Neutrophil (primary cell): ENCODE measurements around the gene MROH7.

Experiments
- H3K27ac ChIP-seq: fragments of 200-600 bp; sonication (generic); 2 replicates; pipeline ENCODE4 v1.5.1; 2016; ENCODE audit warnings: mild to moderate bottlenecking, moderate library complexity
- H3K27me3 ChIP-seq: fragments of 200-600 bp; sonication (generic); 2 replicates; pipeline ENCODE4 v1.6.0; 2016; ENCODE audit warnings: mild to moderate bottlenecking
- H3K36me3 ChIP-seq: fragments of 200-600 bp; sonication (generic); 2 replicates; pipeline ENCODE4 v1.5.1; 2017
- H3K4me1 ChIP-seq, 2 experiments: fragments of 200-600 bp in 1 of 2; sonication (generic) in 1 of 2; 1 replicate in 1 of 2; 2 replicates in 1 of 2; pipeline versions ENCODE4 v1.5.1 to v1.6.1; 2013 to 2016; ENCODE audit warnings: low read depth in 1 of 2, low read length in 1 of 2, mild to moderate bottlenecking in 1 of 2, moderate library complexity in 1 of 2; ENCODE audit not compliant: control insufficient read depth in 1 of 2, insufficient read depth in 1 of 2
- H3K4me3 ChIP-seq, 2 experiments: fragments of 200-600 bp in 1 of 2; sonication (generic) in 1 of 2; 1 replicate in 1 of 2; 2 replicates in 1 of 2; pipeline ENCODE4 v1.5.1; 2013 to 2016; ENCODE audit warnings: low read depth in 1 of 2, low read length in 1 of 2, mild to moderate bottlenecking in 1 of 2, moderate library complexity in 1 of 2
- H3K9me3 ChIP-seq: fragments of 200-600 bp; sonication (generic); 2 replicates; pipeline ENCODE4 v1.5.1; 2016
- TF ChIP-seq, protein P1 (sequence below): fragments of 200-600 bp; sonication (generic); IDR thresholded peaks from 2 replicates; pipeline ENCODE4 v1.5.1; 2016; ENCODE audit warnings: antibody characterized with exemption

MROH7 gene

GRCh38 chr1:54607821-54608565, 33.6 kb upstream of the MROH7 start:
- H3K4me1 ChIP-seq = peaks cover 0 to 7% of the 10 kb centered on the region in 2 experiments
- TF ChIP-seq, protein P1, sequence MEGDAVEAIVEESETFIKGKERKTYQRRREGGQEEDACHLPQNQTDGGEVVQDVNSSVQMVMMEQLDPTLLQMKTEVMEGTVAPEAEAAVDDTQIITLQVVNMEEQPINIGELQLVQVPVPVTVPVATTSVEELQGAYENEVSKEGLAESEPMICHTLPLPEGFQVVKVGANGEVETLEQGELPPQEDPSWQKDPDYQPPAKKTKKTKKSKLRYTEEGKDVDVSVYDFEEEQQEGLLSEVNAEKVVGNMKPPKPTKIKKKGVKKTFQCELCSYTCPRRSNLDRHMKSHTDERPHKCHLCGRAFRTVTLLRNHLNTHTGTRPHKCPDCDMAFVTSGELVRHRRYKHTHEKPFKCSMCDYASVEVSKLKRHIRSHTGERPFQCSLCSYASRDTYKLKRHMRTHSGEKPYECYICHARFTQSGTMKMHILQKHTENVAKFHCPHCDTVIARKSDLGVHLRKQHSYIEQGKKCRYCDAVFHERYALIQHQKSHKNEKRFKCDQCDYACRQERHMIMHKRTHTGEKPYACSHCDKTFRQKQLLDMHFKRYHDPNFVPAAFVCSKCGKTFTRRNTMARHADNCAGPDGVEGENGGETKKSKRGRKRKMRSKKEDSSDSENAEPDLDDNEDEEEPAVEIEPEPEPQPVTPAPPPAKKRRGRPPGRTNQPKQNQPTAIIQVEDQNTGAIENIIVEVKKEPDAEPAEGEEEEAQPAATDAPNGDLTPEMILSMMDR = no peak
- H3K36me3 ChIP-seq = peaks cover 21% of the 10 kb centered on the region
- H3K4me3 ChIP-seq = no peak overlapping the region
- no peaks in the 10 kb centered on the region for H3K9me3 ChIP-seq
- H3K27ac ChIP-seq = no peak overlapping the region
- H3K27me3 ChIP-seq = no peaks in the 10 kb centered on the region

GRCh38 chr1:54608566-54609230, 32.9 kb upstream of the MROH7 start:
- no peak overlapping the region for H3K4me3 ChIP-seq
- no peaks in the 10 kb centered on the region for H3K9me3 ChIP-seq
- H3K27me3 ChIP-seq = no peaks in the 10 kb centered on the region
- peaks cover 21% of the 10 kb centered on the region for H3K36me3 ChIP-seq
- TF ChIP-seq, protein P1 = no peak
- no peak overlapping the region for H3K27ac ChIP-seq
- peaks cover 0 to 7% of the 10 kb centered on the region in 2 experiments for H3K4me1 ChIP-seq

- TF ChIP-seq, protein P1 = no peak
- Histone ChIP-seq H3K27ac (no peak overlapping the region), H3K4me3 (no peak overlapping the region), H3K4me1 (peaks cover 0 to 6% of the 10 kb centered on the region in 2 experiments), H3K27me3 (no peaks in the 10 kb centered on the region), H3K9me3 (no peaks in the 10 kb centered on the region), H3K36me3 (peaks cover 21% of the 10 kb centered on the region)
These were observed 32.2 kb upstream of the MROH7 start for GRCh38 chr1:54609301-54609921.

DNA sequence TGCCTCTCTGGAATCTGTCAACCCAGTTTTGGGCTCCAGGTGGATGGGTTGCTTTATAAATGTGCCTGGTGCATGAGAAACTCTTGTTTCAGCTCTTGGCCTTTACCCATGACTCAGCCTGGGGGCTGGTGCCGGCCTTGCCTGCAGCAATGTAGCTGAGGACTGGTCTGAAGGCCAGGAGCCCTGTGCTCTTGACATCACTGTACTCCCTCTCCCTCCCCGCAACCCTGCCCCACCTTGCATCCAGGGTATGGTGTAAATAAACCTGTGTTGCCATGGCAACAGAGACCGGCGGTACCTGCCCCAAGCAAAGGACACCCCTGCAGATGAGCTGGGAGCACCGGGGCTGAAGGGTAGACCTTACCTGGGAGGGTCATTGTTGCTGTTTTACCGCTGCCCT, 31.5 kb upstream of the MROH7 start:
- Histone ChIP-seq H3K9me3 (no peaks in the 10 kb centered on the region), H3K36me3 (peaks cover 21% of the 10 kb centered on the region), H3K27me3 (no peaks in the 10 kb centered on the region), H3K27ac (no peak overlapping the region), H3K4me1 (no peaks in the 10 kb centered on the region), H3K4me3 (no peak overlapping the region)
- TF ChIP-seq, protein P1 = no peak

GRCh38 chr1:54610601-54611580, 30.7 kb upstream of the MROH7 start:
- no peaks in the 10 kb centered on the region for H3K27me3 ChIP-seq
- no peaks in the 10 kb centered on the region for H3K4me1 ChIP-seq
- H3K36me3 ChIP-seq = peaks cover 18% of the 10 kb centered on the region
- H3K9me3 ChIP-seq = no peaks in the 10 kb centered on the region
- TF ChIP-seq, protein P1 = no peak
- H3K4me3 ChIP-seq = no peak overlapping the region
- H3K27ac ChIP-seq = no peak overlapping the region
